HEK293 (cell line): Measurements from ENCODE around the gene RNASE4.

ENCODE experiments used
- YY1 ChIP-seq: fragments of 450-650 bp; formaldehyde crosslinking; IDR thresholded peaks from 2 replicates; pipeline ENCODE4 v1.5.1; 2018; ENCODE audit warnings: missing biosample characterization, missing genetic modification characterization
- ZNF621 ChIP-seq: fragments of 450-650 bp; formaldehyde crosslinking; IDR thresholded peaks from 2 replicates; pipeline ENCODE4 v1.5.1; 2017; ENCODE audit warnings: missing biosample characterization, missing genetic modification characterization
- ZNF76 ChIP-seq: fragments of 450-650 bp; formaldehyde crosslinking; IDR thresholded peaks from 2 replicates; pipeline ENCODE4; 2016; ENCODE audit warnings: low read depth, missing biosample characterization, missing genetic modification characterization, borderline replicate concordance
- TF ChIP-seq, protein P1 (sequence below): fragments of 450-650 bp; formaldehyde crosslinking; IDR thresholded peaks from 2 replicates; pipeline ENCODE4 v1.5.1; 2017; ENCODE audit warnings: missing biosample characterization, missing genetic modification characterization
- TF ChIP-seq, protein P2 (sequence below): fragments of 450-650 bp; formaldehyde crosslinking; IDR thresholded peaks from 2 replicates; pipeline ENCODE4 v1.5.1; 2016; ENCODE audit warnings: missing biosample characterization, missing genetic modification characterization
- TF ChIP-seq, protein P3 (sequence below): fragments of 450-650 bp; formaldehyde crosslinking; IDR thresholded peaks from 2 replicates; pipeline ENCODE4 v1.5.1; 2016; ENCODE audit warnings: missing biosample characterization, missing genetic modification characterization

DNA sequence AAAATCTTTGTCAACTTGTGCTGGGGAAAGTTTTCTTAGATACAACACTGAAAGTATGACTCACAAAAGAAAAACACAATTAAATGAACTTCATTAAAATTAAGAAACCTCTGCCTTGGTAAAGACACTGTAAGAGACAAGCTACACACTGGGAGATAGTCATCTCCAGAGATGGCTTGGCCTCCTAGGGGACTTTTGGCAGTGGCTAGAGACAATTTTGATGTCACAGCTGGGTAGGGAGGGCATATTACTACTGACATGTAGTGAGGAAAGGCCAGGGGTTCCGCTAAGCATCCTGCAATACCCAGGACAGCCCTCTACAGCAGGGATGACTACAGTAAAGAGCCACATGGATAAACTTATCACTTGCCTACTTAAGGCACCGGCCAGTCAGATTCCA lies 8.7 kb upstream of the RNASE4 start:
- TF ChIP-seq, protein P1, sequence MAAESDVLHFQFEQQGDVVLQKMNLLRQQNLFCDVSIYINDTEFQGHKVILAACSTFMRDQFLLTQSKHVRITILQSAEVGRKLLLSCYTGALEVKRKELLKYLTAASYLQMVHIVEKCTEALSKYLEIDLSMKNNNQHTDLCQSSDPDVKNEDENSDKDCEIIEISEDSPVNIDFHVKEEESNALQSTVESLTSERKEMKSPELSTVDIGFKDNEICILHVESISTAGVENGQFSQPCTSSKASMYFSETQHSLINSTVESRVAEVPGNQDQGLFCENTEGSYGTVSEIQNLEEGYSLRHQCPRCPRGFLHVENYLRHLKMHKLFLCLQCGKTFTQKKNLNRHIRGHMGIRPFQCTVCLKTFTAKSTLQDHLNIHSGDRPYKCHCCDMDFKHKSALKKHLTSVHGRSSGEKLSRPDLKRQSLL: no peak
- TF ChIP-seq ZNF76 (tag by site-specific recombination) (no peak), YY1 (no peak), ZNF621 (tag by site-specific recombination) (no peak)
- TF ChIP-seq, protein P2, sequence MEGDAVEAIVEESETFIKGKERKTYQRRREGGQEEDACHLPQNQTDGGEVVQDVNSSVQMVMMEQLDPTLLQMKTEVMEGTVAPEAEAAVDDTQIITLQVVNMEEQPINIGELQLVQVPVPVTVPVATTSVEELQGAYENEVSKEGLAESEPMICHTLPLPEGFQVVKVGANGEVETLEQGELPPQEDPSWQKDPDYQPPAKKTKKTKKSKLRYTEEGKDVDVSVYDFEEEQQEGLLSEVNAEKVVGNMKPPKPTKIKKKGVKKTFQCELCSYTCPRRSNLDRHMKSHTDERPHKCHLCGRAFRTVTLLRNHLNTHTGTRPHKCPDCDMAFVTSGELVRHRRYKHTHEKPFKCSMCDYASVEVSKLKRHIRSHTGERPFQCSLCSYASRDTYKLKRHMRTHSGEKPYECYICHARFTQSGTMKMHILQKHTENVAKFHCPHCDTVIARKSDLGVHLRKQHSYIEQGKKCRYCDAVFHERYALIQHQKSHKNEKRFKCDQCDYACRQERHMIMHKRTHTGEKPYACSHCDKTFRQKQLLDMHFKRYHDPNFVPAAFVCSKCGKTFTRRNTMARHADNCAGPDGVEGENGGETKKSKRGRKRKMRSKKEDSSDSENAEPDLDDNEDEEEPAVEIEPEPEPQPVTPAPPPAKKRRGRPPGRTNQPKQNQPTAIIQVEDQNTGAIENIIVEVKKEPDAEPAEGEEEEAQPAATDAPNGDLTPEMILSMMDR: no peak
- TF ChIP-seq, protein P3, sequence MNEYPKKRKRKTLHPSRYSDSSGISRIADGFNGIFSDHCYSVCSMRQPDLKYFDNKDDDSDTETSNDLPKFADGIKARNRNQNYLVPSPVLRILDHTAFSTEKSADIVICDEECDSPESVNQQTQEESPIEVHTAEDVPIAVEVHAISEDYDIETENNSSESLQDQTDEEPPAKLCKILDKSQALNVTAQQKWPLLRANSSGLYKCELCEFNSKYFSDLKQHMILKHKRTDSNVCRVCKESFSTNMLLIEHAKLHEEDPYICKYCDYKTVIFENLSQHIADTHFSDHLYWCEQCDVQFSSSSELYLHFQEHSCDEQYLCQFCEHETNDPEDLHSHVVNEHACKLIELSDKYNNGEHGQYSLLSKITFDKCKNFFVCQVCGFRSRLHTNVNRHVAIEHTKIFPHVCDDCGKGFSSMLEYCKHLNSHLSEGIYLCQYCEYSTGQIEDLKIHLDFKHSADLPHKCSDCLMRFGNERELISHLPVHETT (tag by site-specific recombination): no peak
